Measurements from ENCODE around the gene ATP9A.
A peak's percentile ranks its signal among the peaks of the same experiment; 100 is the strongest.

ATP9A gene

GRCh38 chr20:51801823-51802123 lies 33.6 kb upstream of the ATP9A start:
- Histone ChIP-seq H3K27me3 (ENCODE audit: control insufficient read depth, insufficient read depth, low read length) (peaks cover 18% of the 10 kb centered on the region), H3K4me3 (ENCODE audit: low read length) (no peak overlapping the region)

GRCh38 chr20:51801122-51801822 lies 33.1 kb upstream of the ATP9A start:
- Histone ChIP-seq H3K9ac (ENCODE audit: low read length) (no peak overlapping the region), H3K27me3 (ENCODE audit: control insufficient read depth, insufficient read depth, low read length) (peaks cover 18% of the 10 kb centered on the region), H3K27ac (ENCODE audit: low read depth, low read length) (no peak overlapping the region), H3K4me1 (ENCODE audit: control insufficient read depth, insufficient read depth, low read length) (no peaks in the 10 kb centered on the region), H3K36me3 (ENCODE audit: control insufficient read depth, insufficient read depth, low read length) (no peaks in the 10 kb centered on the region), H3K4me3 (ENCODE audit: low read length) (peak overlapping the region; percentile 58)

More at GRCh38 chr20:51801823-51802123, 33.6 kb upstream of the ATP9A start:
- no peaks in the 10 kb centered on the region for H3K4me1 ChIP-seq (ENCODE audit: control insufficient read depth, insufficient read depth, low read length)
- no peaks in the 10 kb centered on the region for H3K36me3 ChIP-seq (ENCODE audit: control insufficient read depth, insufficient read depth, low read length)
- no peak overlapping the region for H3K9ac ChIP-seq (ENCODE audit: low read length)
- H3K27ac ChIP-seq (ENCODE audit: low read depth, low read length) = no peak overlapping the region

GRCh38 chr20:51800872-51801121 lies 32.6 kb upstream of the ATP9A start:
- H3K4me3 ChIP-seq (ENCODE audit: low read length) = peak overlapping the region; percentile 58
- no peak overlapping the region for H3K27ac ChIP-seq (ENCODE audit: low read depth, low read length)
- H3K36me3 ChIP-seq (ENCODE audit: control insufficient read depth, insufficient read depth, low read length) = no peaks in the 10 kb centered on the region
- H3K4me1 ChIP-seq (ENCODE audit: control insufficient read depth, insufficient read depth, low read length) = no peaks in the 10 kb centered on the region
- H3K9ac ChIP-seq (ENCODE audit: low read length) = no peak overlapping the region
- H3K27me3 ChIP-seq (ENCODE audit: control insufficient read depth, insufficient read depth, low read length) = peaks cover 18% of the 10 kb centered on the region

- Histone ChIP-seq H3K4me1 (ENCODE audit: control insufficient read depth, insufficient read depth, low read length) (no peaks in the 10 kb centered on the region), H3K27me3 (ENCODE audit: control insufficient read depth, insufficient read depth, low read length) (peaks cover 18% of the 10 kb centered on the region), H3K9ac (ENCODE audit: low read length) (no peak overlapping the region), H3K4me3 (ENCODE audit: low read length) (peak overlapping the region; percentile 58), H3K36me3 (ENCODE audit: control insufficient read depth, insufficient read depth, low read length) (no peaks in the 10 kb centered on the region), H3K27ac (ENCODE audit: low read depth, low read length) (no peak overlapping the region)
These were observed 32.1 kb upstream of the ATP9A start for GRCh38 chr20:51800060-51800871.

- Histone ChIP-seq H3K27me3 (ENCODE audit: control insufficient read depth, insufficient read depth, low read length) (peaks cover 18% of the 10 kb centered on the region), H3K9ac (ENCODE audit: low read length) (no peak overlapping the region)
These were observed 31.2 kb upstream of the ATP9A start for GRCh38 chr20:51799401-51799860.

GRCh38 chr20:51797357-51798025 lies 29.3 kb upstream of the ATP9A start:
- Histone ChIP-seq H3K27ac (ENCODE audit: low read depth, low read length) (no peak overlapping the region), H3K27me3 (ENCODE audit: control insufficient read depth, insufficient read depth, low read length) (peaks cover 18% of the 10 kb centered on the region), H3K4me1 (ENCODE audit: control insufficient read depth, insufficient read depth, low read length) (no peaks in the 10 kb centered on the region), H3K9ac (ENCODE audit: low read length) (no peak overlapping the region), H3K36me3 (ENCODE audit: control insufficient read depth, insufficient read depth, low read length) (no peaks in the 10 kb centered on the region), H3K4me3 (ENCODE audit: low read length) (no peak overlapping the region)

More at GRCh38 chr20:51799401-51799860, 31.2 kb upstream of the ATP9A start:
- H3K4me3 ChIP-seq (ENCODE audit: low read length) = no peak overlapping the region
- H3K36me3 ChIP-seq (ENCODE audit: control insufficient read depth, insufficient read depth, low read length) = no peaks in the 10 kb centered on the region
- no peaks in the 10 kb centered on the region for H3K4me1 ChIP-seq (ENCODE audit: control insufficient read depth, insufficient read depth, low read length)
- no peak overlapping the region for H3K27ac ChIP-seq (ENCODE audit: low read depth, low read length)

GRCh38 chr20:51796340-51796739 lies 28.1 kb upstream of the ATP9A start:
- Histone ChIP-seq H3K4me1 (ENCODE audit: control insufficient read depth, insufficient read depth, low read length) (no peaks in the 10 kb centered on the region), H3K27me3 (ENCODE audit: control insufficient read depth, insufficient read depth, low read length) (peaks cover 10% of the 10 kb centered on the region), H3K9ac (ENCODE audit: low read length) (no peak overlapping the region), H3K27ac (ENCODE audit: low read depth, low read length) (no peak overlapping the region), H3K36me3 (ENCODE audit: control insufficient read depth, insufficient read depth, low read length) (no peaks in the 10 kb centered on the region), H3K4me3 (ENCODE audit: low read length) (no peak overlapping the region)

GRCh38 chr20:51792960-51793359 lies 24.8 kb upstream of the ATP9A start:
- H3K9ac ChIP-seq (ENCODE audit: low read length) = no peak overlapping the region
- H3K36me3 ChIP-seq (ENCODE audit: control insufficient read depth, insufficient read depth, low read length) = no peaks in the 10 kb centered on the region
- no peaks in the 10 kb centered on the region for H3K27me3 ChIP-seq (ENCODE audit: control insufficient read depth, insufficient read depth, low read length)
- H3K4me1 ChIP-seq (ENCODE audit: control insufficient read depth, insufficient read depth, low read length) = no peaks in the 10 kb centered on the region
- no peak overlapping the region for H3K27ac ChIP-seq (ENCODE audit: low read depth, low read length)
- no peak overlapping the region for H3K4me3 ChIP-seq (ENCODE audit: low read length)

- no peak overlapping the region for H3K4me3 ChIP-seq (ENCODE audit: low read length)
- H3K27me3 ChIP-seq (ENCODE audit: control insufficient read depth, insufficient read depth, low read length) = no peaks in the 10 kb centered on the region
- H3K27ac ChIP-seq (ENCODE audit: low read depth, low read length) = no peak overlapping the region
These were observed 23.4 kb upstream of the ATP9A start for GRCh38 chr20:51791626-51792025.

GRCh38 chr20:51790256-51790655 lies 22.1 kb upstream of the ATP9A start:
- Histone ChIP-seq H3K36me3 (ENCODE audit: control insufficient read depth, insufficient read depth, low read length) (no peaks in the 10 kb centered on the region), H3K9ac (ENCODE audit: low read length) (no peak overlapping the region), H3K27me3 (ENCODE audit: control insufficient read depth, insufficient read depth, low read length) (no peaks in the 10 kb centered on the region), H3K4me1 (ENCODE audit: control insufficient read depth, insufficient read depth, low read length) (no peaks in the 10 kb centered on the region), H3K27ac (ENCODE audit: low read depth, low read length) (no peak overlapping the region), H3K4me3 (ENCODE audit: low read length) (no peak overlapping the region)

More at GRCh38 chr20:51791626-51792025, 23.4 kb upstream of the ATP9A start:
- H3K36me3 ChIP-seq (ENCODE audit: control insufficient read depth, insufficient read depth, low read length) = no peaks in the 10 kb centered on the region
- no peaks in the 10 kb centered on the region for H3K4me1 ChIP-seq (ENCODE audit: control insufficient read depth, insufficient read depth, low read length)
- no peak overlapping the region for H3K9ac ChIP-seq (ENCODE audit: low read length)

GRCh38 chr20:51789434-51789833 lies 21.2 kb upstream of the ATP9A start:
- no peaks in the 10 kb centered on the region for H3K4me1 ChIP-seq (ENCODE audit: control insufficient read depth, insufficient read depth, low read length)
- no peak overlapping the region for H3K27ac ChIP-seq (ENCODE audit: low read depth, low read length)
- no peaks in the 10 kb centered on the region for H3K36me3 ChIP-seq (ENCODE audit: control insufficient read depth, insufficient read depth, low read length)
- H3K27me3 ChIP-seq (ENCODE audit: control insufficient read depth, insufficient read depth, low read length) = no peaks in the 10 kb centered on the region
- H3K4me3 ChIP-seq (ENCODE audit: low read length) = no peak overlapping the region
- H3K9ac ChIP-seq (ENCODE audit: low read length) = no peak overlapping the region

GRCh38 chr20:51788822-51789221 lies 20.6 kb upstream of the ATP9A start:
- Histone ChIP-seq H3K36me3 (ENCODE audit: control insufficient read depth, insufficient read depth, low read length) (no peaks in the 10 kb centered on the region), H3K27ac (ENCODE audit: low read depth, low read length) (no peak overlapping the region)

More at GRCh38 chr20:51788822-51789221, 20.6 kb upstream of the ATP9A start:
- H3K4me3 ChIP-seq (ENCODE audit: low read length) = no peak overlapping the region
- no peak overlapping the region for H3K9ac ChIP-seq (ENCODE audit: low read length)
- H3K27me3 ChIP-seq (ENCODE audit: control insufficient read depth, insufficient read depth, low read length) = no peaks in the 10 kb centered on the region
- H3K4me1 ChIP-seq (ENCODE audit: control insufficient read depth, insufficient read depth, low read length) = no peaks in the 10 kb centered on the region
